ENCODE data around the gene ARVCF.

GRCh38 chr22:20029550-20030225 lies 13.1 kb upstream of the ARVCF start:
- no peak for TF ChIP-seq CTCF (IDR thresholded peaks at IDR 0.05)
- no peak for TF ChIP-seq POLR2A (IDR thresholded peaks at IDR 0.05)
